Body of pancreas (tissue), 4 donors: Measurements from ENCODE around the gene PTPRN2.

ENCODE experiments used
- POLR2A ChIP-seq, 3 donors: fragments of 450-650 bp; IDR thresholded peaks; one replicate each; pipeline ENCODE4 v1.6.1; 2016; ENCODE audit warnings: antibody characterized with exemption in 3 of 3, mild to moderate bottlenecking in 2 of 3
- TF ChIP-seq, protein P1 (sequence below), 7 experiments: fragments of 450-650 bp in 4 of 7; fragments of 200-600 bp in 3 of 7; sonication (generic) in 3 of 7; IDR thresholded peaks; one replicate each; pipeline ENCODE4 v1.5.1; 2016 to 2019; ENCODE audit warnings: antibody characterized with exemption in 7 of 7

DNA sequence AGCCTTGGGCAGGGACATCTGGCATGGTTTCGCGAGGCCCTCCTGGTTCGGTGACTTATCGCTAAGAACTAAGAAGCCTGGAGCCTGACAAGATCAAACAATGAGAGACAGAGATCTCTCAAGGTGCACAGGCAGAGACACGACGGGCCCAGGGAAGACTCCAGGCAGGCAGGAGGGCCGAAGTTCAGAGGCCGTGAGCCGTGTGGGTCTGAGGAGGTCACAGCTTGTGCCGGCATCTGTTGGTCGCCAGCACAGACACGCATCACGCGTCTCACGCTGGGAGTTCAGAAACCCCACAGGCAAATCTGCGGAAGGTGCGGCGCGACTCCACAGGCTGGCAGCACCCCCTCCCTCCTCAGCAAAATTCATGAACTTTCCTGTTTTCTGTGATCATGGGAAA is 936.8 kb downstream of the PTPRN2 start:
- TF ChIP-seq, protein P1, sequence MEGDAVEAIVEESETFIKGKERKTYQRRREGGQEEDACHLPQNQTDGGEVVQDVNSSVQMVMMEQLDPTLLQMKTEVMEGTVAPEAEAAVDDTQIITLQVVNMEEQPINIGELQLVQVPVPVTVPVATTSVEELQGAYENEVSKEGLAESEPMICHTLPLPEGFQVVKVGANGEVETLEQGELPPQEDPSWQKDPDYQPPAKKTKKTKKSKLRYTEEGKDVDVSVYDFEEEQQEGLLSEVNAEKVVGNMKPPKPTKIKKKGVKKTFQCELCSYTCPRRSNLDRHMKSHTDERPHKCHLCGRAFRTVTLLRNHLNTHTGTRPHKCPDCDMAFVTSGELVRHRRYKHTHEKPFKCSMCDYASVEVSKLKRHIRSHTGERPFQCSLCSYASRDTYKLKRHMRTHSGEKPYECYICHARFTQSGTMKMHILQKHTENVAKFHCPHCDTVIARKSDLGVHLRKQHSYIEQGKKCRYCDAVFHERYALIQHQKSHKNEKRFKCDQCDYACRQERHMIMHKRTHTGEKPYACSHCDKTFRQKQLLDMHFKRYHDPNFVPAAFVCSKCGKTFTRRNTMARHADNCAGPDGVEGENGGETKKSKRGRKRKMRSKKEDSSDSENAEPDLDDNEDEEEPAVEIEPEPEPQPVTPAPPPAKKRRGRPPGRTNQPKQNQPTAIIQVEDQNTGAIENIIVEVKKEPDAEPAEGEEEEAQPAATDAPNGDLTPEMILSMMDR (IDR thresholded peaks at IDR 0.05): no peak
- TF ChIP-seq POLR2A (IDR thresholded peaks at IDR 0.05): no peak
